ENCODE data around the gene CDK14.
"Not testable (repeated sequence)": the region's sequence is repeated elsewhere in the genome, so short reads cannot be mapped to it uniquely, and the experiment has no call there.

CDK14 gene

GRCh38 chr7:91135703-91136430 is 539.7 kb downstream of the CDK14 start:
- no peak for DNase-seq (ENCODE audit: low read depth in 3 of 3, low spot score in 1 of 3)

- DNase-seq (ENCODE audit: low read depth in 3 of 3, low spot score in 1 of 3) = no peak
Observed at GRCh38 chr7:91137153-91137787, 541.1 kb downstream of the CDK14 start.

DNA sequence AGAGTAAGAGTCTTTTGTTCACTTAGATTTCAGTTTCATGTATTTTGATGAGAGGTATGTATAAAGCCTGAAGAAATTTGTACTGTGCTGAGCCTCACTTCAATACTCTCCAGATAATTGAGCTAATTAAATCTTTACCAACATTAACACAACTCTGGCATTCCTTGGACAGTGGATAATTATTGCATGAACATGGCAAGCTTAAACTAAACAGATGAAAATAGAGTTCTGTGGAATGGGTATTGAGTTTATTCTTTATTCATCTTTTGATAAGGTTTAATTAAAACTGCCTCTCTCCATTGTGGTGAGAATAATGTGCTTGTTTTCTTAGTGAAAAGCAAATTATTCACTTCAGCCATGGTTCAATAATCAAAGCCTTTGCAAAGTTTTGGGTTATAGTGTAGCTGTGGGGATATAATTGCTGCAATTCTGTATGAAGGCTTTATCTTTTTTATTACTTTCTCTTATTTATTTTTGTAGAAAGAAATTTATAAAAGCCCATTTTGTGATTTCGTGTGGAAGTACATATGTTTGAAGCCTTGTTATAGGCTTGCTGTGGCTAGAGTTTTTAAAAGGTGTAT is 541.8 kb downstream of the CDK14 start:
- no peak for DNase-seq (ENCODE audit: low read depth in 3 of 3, low spot score in 1 of 3)

- no peak for DNase-seq (ENCODE audit: low read depth in 3 of 3, low spot score in 1 of 3)
Observed at GRCh38 chr7:91140286-91140685, 544.2 kb downstream of the CDK14 start.

DNA sequence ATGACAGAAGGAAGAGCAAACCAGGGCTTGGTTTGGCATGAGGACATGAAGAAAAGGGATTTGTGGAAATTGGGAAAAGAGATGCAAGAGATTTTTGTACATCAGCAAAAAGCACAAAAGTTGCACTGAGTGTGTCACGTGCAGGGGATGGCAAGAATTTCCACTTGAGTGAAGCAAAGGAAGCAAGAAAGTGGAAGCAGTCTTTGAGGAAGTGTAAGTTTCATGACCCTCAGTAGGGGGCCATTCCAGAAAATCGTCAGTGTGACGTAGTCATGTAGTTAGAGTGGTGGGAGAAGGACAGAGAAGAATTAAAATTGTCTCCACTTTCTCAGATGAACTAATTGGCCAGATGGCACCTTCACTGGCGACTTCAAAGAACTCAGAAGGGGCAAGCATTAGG is 544.9 kb downstream of the CDK14 start:
- no peak for DNase-seq (ENCODE audit: low read depth in 3 of 3, low spot score in 1 of 3)

- no peak for DNase-seq (ENCODE audit: low read depth in 3 of 3, low spot score in 1 of 3)
Observed at GRCh38 chr7:91142743-91143142, 546.6 kb downstream of the CDK14 start.

- no peak for DNase-seq (ENCODE audit: low read depth in 3 of 3, low spot score in 1 of 3)
Observed at GRCh38 chr7:91149341-91150246, 553.5 kb downstream of the CDK14 start.

GRCh38 chr7:91151916-91152315 is 555.8 kb downstream of the CDK14 start:
- no peak for DNase-seq (ENCODE audit: low read depth in 3 of 3, low spot score in 1 of 3)

DNA sequence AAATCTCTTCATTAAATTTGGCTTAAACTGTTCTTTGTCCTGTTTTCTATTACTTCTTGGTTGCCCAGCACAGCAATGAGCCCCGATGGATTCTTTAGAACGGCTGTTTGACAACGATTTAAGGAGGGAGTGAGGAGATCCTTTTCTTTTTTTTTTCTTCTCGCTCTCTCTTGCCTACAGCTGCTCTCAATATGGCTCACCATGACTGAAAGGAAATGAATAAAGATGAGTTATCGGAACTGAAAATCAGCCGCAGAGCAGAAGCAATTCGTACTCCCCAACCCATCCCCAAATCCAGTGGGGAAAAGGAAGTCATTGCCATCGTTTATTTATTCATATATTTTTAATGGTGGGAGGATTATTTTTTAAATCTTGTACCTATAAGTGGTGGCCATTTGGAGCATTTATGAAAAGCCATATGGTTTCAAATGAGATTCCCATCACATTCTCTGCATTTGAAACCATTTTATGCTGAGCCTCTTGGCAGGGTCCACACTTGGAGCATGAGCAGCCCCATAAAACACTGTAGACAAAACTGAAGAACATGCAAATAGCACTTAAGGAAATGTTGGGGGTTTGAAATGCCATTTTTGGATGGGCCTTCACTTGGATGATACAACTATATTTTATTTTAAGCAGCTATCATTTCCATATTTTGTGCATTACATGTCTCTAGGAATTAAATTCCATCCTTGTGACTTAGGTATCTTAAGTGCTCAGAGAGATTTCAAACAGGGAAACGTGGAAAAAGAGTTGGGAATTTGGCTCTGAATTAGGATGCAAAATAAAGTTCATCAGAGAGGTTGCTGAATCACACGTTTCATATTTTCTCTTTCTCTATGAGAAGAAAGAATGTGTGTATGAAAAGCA is 560.4 kb downstream of the CDK14 start:
- no peak for DNase-seq (ENCODE audit: low read depth in 3 of 3, low spot score in 1 of 3)

- no peak for DNase-seq (ENCODE audit: low read depth in 3 of 3, low spot score in 1 of 3)
Observed at GRCh38 chr7:91157579-91158320, 561.6 kb downstream of the CDK14 start.

- no peak for DNase-seq (ENCODE audit: low read depth in 3 of 3, low spot score in 1 of 3)
Observed at GRCh38 chr7:91162436-91162835, 566.3 kb downstream of the CDK14 start.

- DNase-seq (ENCODE audit: low read depth in 3 of 3, low spot score in 1 of 3) = no peak
Observed at GRCh38 chr7:91164506-91164905, 568.4 kb downstream of the CDK14 start.

DNA sequence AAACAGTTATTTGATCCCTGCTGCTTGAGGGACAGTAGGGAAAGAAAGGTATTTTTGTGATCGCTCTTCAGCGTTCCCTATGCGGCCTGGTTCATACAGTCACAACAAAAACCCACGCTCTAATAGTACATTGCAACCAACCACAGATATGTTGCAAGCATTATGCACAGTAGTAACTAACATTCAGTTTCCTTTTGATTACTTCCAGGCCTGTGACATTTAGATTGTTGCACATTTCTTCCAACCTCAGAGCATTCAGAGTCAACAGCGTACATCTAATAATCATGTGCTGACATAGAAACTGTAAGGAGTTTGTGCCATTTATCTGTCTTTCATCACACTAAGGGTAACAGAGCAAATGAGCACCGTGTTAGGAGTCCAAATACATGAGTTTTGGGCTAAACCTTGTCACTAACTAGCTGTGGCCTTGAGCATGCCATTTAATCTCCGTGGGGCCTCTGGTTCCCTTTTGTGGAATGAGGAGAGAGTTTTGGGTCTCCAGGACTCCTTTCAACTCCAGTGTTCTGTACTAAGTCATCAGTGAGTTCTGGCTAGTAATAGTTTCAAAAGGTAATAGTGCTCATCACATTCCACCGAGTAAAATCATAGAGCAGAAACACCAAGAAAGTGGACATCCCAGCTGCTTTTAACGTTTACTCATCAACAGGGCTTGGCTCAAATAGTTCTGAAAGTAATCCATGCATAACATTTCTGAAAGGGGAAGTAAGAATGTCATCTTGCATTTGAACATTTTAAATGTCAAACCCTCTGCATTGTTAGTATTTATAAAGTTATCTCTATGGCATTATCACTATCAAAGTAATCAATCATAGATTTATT is 569.1 kb downstream of the CDK14 start:
- DNase-seq (ENCODE audit: low read depth in 3 of 3, low spot score in 1 of 3) = no peak

DNA sequence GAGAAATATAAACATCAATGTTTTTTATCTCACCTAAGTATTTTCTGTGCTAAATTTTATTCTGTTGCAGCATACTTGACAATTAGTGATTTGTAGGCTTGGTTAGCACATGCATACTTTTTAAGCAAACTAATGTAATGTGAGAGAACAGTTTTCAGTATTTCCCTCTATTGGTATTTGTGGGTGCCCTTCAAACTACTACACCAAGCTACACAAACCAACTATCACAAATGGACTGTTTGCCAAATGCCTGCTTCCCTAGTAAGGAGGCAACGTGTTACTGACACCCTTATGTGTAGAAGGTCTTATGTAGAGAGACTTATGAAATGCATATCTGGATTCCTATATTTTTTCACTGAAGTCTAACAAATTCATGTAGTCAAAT is 569.7 kb downstream of the CDK14 start:
- no peak for DNase-seq (ENCODE audit: low read depth in 3 of 3, low spot score in 1 of 3)

GRCh38 chr7:91168871-91169829 is 573.0 kb downstream of the CDK14 start:
- no peak for DNase-seq (ENCODE audit: low read depth in 3 of 3, low spot score in 1 of 3)

- no peak for DNase-seq (ENCODE audit: low read depth in 3 of 3, low spot score in 1 of 3)
Observed at GRCh38 chr7:91169830-91170191, 573.7 kb downstream of the CDK14 start.

DNA sequence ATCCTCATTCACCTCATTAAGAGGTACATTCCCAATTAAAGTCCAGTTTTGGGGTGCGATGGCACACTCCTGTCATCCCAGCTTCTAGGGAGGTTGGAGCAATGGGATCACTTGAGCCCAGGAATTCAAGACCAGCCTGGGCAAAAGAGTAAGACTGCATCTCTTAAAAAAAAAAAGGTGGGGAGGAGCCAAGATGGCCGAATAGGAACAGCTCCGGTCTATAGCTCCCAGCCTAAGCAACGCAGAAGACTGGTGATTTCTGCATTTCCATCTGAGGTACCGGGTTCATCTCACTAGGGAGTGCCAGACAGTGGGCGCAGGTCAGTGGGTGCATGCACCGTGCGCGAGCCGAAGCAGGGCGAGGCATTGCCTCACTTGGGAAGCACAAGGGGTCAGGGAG is 577.1 kb downstream of the CDK14 start:
- DNase-seq (ENCODE audit: low read depth in 3 of 3, low spot score in 1 of 3) = not testable (repeated sequence)

GRCh38 chr7:91180746-91181145 is 584.6 kb downstream of the CDK14 start:
- no peak for DNase-seq (ENCODE audit: low read depth in 3 of 3, low spot score in 1 of 3)

Measured in stimulated activated CD4-positive, alpha-beta T cell treated with anti-CD3 and anti-CD28 coated beads, TNF-alpha, amount 100 ng/mL, for 1 hour (primary cell).